IPS-20b (cell line): ENCODE data around the gene TSPAN3.

Source experiments
- H3K27ac ChIP-seq: one replicate; pipeline ENCODE4 v1.5.1; 2013; ENCODE audit warnings: low read length
- H3K27me3 ChIP-seq: 2 replicates; pipeline ENCODE4 v1.6.1; 2013; ENCODE audit warnings: mild to moderate bottlenecking, low read length, inconsistent platforms; ENCODE audit not compliant: insufficient read depth
- H3K36me3 ChIP-seq: 2 replicates; pipeline ENCODE4 v1.6.1; 2013; ENCODE audit warnings: low read depth, mild to moderate bottlenecking, inconsistent platforms, low read length, moderate library complexity; ENCODE audit not compliant: insufficient read depth
- H3K4me1 ChIP-seq: 2 replicates; pipeline ENCODE4 v1.6.1; 2013; ENCODE audit warnings: mild to moderate bottlenecking, control low read depth, inconsistent platforms, low read length, moderate library complexity; ENCODE audit not compliant: insufficient read depth
- H3K4me3 ChIP-seq: 2 replicates; pipeline ENCODE4 v1.5.1; 2013; ENCODE audit warnings: mild to moderate bottlenecking, low read length, inconsistent platforms
- H3K9ac ChIP-seq: 2 replicates; pipeline ENCODE4 v1.6.1; 2013; ENCODE audit warnings: low read depth, mild to moderate bottlenecking, inconsistent platforms, low read length, moderate library complexity
- H3K9me3 ChIP-seq: 2 replicates; pipeline ENCODE4 v1.6.1; 2013; ENCODE audit warnings: mild to moderate bottlenecking, low read depth, low read length, inconsistent platforms; ENCODE audit not compliant: insufficient read depth

Gene TSPAN3

DNA sequence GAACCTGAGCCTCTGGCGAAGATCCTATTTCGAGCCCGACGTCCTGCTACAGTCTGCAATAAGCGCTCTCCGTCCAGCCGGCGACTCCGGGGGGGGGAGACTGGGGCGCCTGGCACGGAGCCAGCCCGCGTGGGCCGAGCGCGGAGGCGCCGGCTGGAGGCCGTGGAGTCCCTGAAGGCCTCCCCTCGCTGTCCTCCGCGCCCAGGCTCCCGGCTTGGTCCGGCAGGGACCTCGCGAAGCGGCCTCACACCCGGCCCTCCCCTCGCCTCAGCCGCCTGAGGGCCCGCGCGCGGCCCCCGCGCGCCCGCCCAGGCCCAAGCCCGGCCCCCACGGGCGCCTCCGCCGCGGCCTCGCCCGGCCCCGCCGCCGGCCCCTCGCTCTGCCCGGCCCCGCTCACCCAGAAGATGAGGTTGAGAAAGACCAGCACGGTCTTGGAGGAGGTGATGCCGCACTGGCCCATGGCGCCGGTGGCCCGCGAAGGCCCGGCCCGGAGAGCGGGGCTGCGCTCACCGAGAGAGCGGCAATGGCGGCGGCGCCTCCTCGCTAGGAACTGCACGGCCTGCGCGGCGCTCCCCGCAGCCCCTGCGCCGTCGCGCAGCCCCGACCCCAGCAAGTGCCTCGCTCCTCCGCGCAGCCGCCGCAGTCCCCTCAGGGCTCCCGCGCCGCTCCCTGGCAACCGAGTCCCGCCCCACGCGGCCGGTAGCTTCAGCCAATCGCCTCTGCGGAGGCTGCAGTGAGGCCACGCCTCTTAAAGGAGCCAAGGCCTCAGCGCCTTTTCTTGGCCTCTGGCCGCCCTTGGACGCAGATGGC lies at the start of gene TSPAN3:
TSS of gene TSPAN3 (minus strand) at position 615 of the 810 bp plus-strand sequence. CDS start at position 460, 155 bp downstream.
- peaks cover 9% of the 10 kb centered on the region; the same call in 1 of the 2 replicates for H3K27me3 ChIP-seq
- no peak within 1 kb of the TSS for H3K27ac ChIP-seq
- no peaks in the 10 kb centered on the region for H3K36me3 ChIP-seq
- peak within 1 kb of the TSS; percentile 82; the same call in 1 of the 2 replicates for H3K9ac ChIP-seq
- peaks cover 5% of the 10 kb centered on the region for H3K4me1 ChIP-seq
- no peaks in the 10 kb centered on the region for H3K9me3 ChIP-seq
- peak within 1 kb of the TSS; percentile 90 for H3K4me3 ChIP-seq

DNA sequence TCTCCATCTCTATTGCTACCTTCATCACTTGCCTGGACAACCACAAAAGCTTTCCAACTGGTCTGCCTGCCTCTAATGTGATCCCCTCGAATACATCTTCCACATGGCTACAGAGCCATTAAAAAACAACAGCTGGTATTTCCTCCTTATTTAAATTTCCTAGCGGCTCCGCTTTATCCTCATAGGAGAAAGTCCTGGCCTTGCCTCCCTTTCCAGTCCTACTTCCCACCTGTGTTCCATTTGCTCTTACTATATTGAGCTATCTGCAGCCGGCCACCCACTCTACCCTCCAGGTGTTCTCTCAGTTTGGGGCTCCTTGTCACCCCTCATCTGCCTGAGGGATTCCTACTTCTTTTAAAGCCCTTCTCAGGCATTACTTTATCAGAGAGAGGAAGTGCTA lies 49.7 kb upstream of the TSPAN3 start:
- Histone ChIP-seq H3K9ac (no peak overlapping the region), H3K4me1 (peaks cover 2% of the 10 kb centered on the region; the same call in 1 of the 2 replicates), H3K9me3 (no peaks in the 10 kb centered on the region), H3K27ac (no peak overlapping the region), H3K36me3 (no peaks in the 10 kb centered on the region), H3K27me3 (no peaks in the 10 kb centered on the region), H3K4me3 (no peak overlapping the region)

- no peaks in the 10 kb centered on the region for H3K9me3 ChIP-seq
- peaks cover 2% of the 10 kb centered on the region; the same call in 1 of the 2 replicates for H3K4me1 ChIP-seq
- H3K27me3 ChIP-seq: no peaks in the 10 kb centered on the region
- H3K36me3 ChIP-seq: peaks cover 1% of the 10 kb centered on the region; the same call in 1 of the 2 replicates
- no peak overlapping the region for H3K27ac ChIP-seq
- no peak overlapping the region for H3K4me3 ChIP-seq
- H3K9ac ChIP-seq: no peak overlapping the region
Observed at GRCh38 chr15:77119446-77119845, 48.5 kb upstream of the TSPAN3 start.

GRCh38 chr15:77118882-77119321 lies 48.0 kb upstream of the TSPAN3 start:
- Histone ChIP-seq H3K9me3 (no peaks in the 10 kb centered on the region), H3K4me3 (no peak overlapping the region), H3K9ac (no peak overlapping the region), H3K36me3 (peaks cover 7% of the 10 kb centered on the region; the same call in 1 of the 2 replicates), H3K27me3 (no peaks in the 10 kb centered on the region), H3K4me1 (peaks cover 2% of the 10 kb centered on the region; the same call in 1 of the 2 replicates), H3K27ac (no peak overlapping the region)

GRCh38 chr15:77115179-77115578 lies 44.3 kb upstream of the TSPAN3 start:
- H3K4me3 ChIP-seq: no peak overlapping the region
- no peaks in the 10 kb centered on the region for H3K27me3 ChIP-seq
- no peak overlapping the region for H3K27ac ChIP-seq
- no peaks in the 10 kb centered on the region for H3K4me1 ChIP-seq
- peaks cover 9% of the 10 kb centered on the region; the same call in 1 of the 2 replicates for H3K36me3 ChIP-seq
- no peak overlapping the region for H3K9ac ChIP-seq
- no peaks in the 10 kb centered on the region for H3K9me3 ChIP-seq

DNA sequence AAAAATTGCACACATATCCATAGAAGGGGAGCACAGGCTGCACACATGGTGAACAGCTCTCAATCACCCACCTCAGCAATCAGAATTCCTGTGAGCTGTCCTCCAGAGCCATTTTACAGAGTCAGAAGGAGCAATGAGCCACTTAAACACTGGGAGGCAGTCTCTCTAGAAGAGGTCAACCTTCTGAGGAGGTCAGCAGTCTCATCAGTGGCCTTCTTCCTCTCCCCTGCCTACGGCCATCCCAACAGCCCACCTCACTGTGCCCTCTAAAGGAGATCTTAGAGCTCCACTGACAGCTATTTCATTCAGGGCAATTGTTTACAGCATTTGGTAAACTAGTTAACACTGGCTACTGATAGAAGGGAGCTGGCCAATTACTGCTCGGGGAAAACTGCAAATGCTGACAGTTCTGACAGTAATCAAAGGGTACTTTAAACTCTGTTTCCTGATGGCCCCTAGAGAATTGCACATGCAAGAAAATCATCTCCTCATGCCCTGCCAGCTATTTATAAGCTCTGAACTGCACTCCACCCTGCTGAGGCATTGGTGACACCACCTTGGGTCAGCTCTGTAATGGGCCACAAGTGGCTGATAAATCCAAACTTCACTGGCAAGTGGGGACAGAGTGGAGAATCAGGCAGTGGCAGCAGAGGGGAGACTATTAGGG lies 42.1 kb upstream of the TSPAN3 start:
- H3K27me3 ChIP-seq: no peaks in the 10 kb centered on the region
- no peaks in the 10 kb centered on the region; the same call in 1 of the 2 replicates for H3K4me1 ChIP-seq
- H3K36me3 ChIP-seq: peaks cover 9% of the 10 kb centered on the region; the same call in 1 of the 2 replicates
- no peaks in the 10 kb centered on the region for H3K9me3 ChIP-seq
- H3K9ac ChIP-seq: no peak overlapping the region
- H3K27ac ChIP-seq: no peak overlapping the region
- no peak overlapping the region for H3K4me3 ChIP-seq

GRCh38 chr15:77111789-77112188 lies 40.9 kb upstream of the TSPAN3 start:
- Histone ChIP-seq H3K4me1 (no peaks in the 10 kb centered on the region; the same call in 1 of the 2 replicates), H3K36me3 (peaks cover 9% of the 10 kb centered on the region; the same call in 1 of the 2 replicates)

DNA sequence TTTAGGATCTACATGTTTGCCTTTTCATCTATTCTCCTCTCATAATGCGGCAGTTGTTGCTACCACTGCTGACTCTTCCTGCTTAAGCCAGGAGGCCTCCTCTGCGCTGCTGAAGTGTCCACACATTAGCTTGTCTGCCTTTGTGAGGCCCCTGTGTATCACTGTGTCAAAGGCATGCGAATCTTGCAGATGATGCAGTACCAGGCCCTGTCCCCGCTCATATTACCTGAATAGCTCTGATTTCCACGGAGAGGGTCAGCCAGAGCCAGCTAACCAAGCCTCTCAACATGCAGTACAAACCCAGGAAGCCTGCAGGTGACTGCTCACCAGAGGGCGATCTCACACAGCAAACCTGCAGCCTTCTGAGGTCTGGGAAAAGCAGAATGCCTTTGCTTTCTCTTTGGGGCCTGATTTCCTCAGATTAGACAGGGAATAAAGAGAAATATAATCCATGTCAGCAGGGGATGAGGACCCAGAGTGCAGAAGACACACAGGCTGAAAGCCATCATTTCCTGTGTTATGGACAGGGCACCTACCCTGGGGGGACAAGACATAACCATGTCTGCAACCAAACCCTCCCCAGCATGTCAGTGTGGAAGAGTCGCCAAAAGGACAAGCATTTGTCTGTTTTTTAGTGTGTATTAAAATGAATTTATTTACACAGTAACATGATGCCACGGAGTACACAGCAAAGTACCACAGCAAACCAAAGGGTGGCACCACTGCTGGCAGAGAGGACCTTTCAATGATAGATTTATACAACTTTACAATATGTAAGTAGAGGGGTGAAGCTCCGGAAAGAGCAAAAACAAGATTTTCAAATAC lies 36.8 kb upstream of the TSPAN3 start:
- Histone ChIP-seq H3K27me3 (no peaks in the 10 kb centered on the region), H3K4me3 (no peak overlapping the region), H3K4me1 (no peaks in the 10 kb centered on the region; the same call in 1 of the 2 replicates), H3K27ac (no peak overlapping the region), H3K9ac (no peak overlapping the region), H3K36me3 (no peaks in the 10 kb centered on the region), H3K9me3 (no peaks in the 10 kb centered on the region)

More at GRCh38 chr15:77111789-77112188, 40.9 kb upstream of the TSPAN3 start:
- Histone ChIP-seq H3K9ac (no peak overlapping the region), H3K27me3 (no peaks in the 10 kb centered on the region), H3K27ac (no peak overlapping the region), H3K9me3 (no peaks in the 10 kb centered on the region), H3K4me3 (no peak overlapping the region)

GRCh38 chr15:77107068-77107467 lies 36.2 kb upstream of the TSPAN3 start:
- Histone ChIP-seq H3K4me1 (no peaks in the 10 kb centered on the region; the same call in 1 of the 2 replicates), H3K9ac (no peak overlapping the region), H3K36me3 (no peaks in the 10 kb centered on the region), H3K9me3 (no peaks in the 10 kb centered on the region), H3K27me3 (no peaks in the 10 kb centered on the region), H3K27ac (no peak overlapping the region), H3K4me3 (no peak overlapping the region)

- no peak overlapping the region for H3K27ac ChIP-seq
- H3K4me1 ChIP-seq: peaks cover 6% of the 10 kb centered on the region; the same call in 1 of the 2 replicates
- H3K9me3 ChIP-seq: no peaks in the 10 kb centered on the region
- H3K27me3 ChIP-seq: no peaks in the 10 kb centered on the region
- H3K4me3 ChIP-seq: no peak overlapping the region
- no peaks in the 10 kb centered on the region for H3K36me3 ChIP-seq
- no peak overlapping the region for H3K9ac ChIP-seq
Observed at GRCh38 chr15:77104155-77104554, 33.2 kb upstream of the TSPAN3 start.
